PC-9 (cell line): ENCODE results near the gene ENPP6. TPM values are rescaled to one million over a fixed set of nuclear protein-coding genes. Genes with fewer than 3 reads are reported as not detected.

Experiments
- BruUV-seq: library from RNA; stranded (reverse); fragments of 400-500 nt; replicated peaks from 2 replicates; lab custom pipeline; 2021; lab: Mats Ljungman, UMichigan
- CTCF ChIA-PET: fragments of 300-600 bp; sonication (Branson Sonifier 250); formaldehyde crosslinking; loops from one replicate; lab custom pipeline; 2022; ENCODE audit warnings: antibody characterized with exemption; lab: Charles Lee
- POLR2A ChIA-PET: fragments of 300-600 bp; sonication (Branson Sonifier 250); formaldehyde crosslinking; loops from one replicate; lab custom pipeline; 2022; ENCODE audit warnings: antibody characterized with exemption; ENCODE audit not compliant: unreplicated experiment; lab: Charles Lee
- DNase-seq, 2 experiments: peaks; one replicate each; pipeline versions ENCODE4 v3.0.0 to v3.0.0-alpha.2; 2015 to 2022; ENCODE audit warnings: mixed read lengths in 1 of 2
- H2AFZ ChIP-seq: fragments of 200-600 bp; sonication (generic); 2 replicates; pipeline ENCODE4 v1.8.1; 2017; ENCODE audit warnings: antibody characterized with exemption
- H3F3A ChIP-seq: fragments of 200-600 bp; sonication (generic); 2 replicates; pipeline ENCODE4 v1.8.1; 2017; ENCODE audit warnings: antibody characterized with exemption, mild to moderate bottlenecking, low read depth; ENCODE audit not compliant: insufficient read depth
- H3K27ac ChIP-seq: fragments of 200-600 bp; sonication (generic); 2 replicates; pipeline ENCODE4 v1.6.1; 2016; ENCODE audit warnings: mixed run types
- H3K27me3 ChIP-seq: fragments of 200-600 bp; sonication (generic); 2 replicates; pipeline ENCODE4 v1.6.1; 2016; ENCODE audit warnings: low read depth, mixed run types; ENCODE audit not compliant: insufficient read depth
- H3K36me3 ChIP-seq: fragments of 200-600 bp; sonication (generic); 2 replicates; pipeline ENCODE4 v1.6.1; 2016; ENCODE audit warnings: low read depth, mixed run types
- H3K4me1 ChIP-seq: fragments of 200-600 bp; sonication (generic); replicated peaks from 2 replicates; pipeline ENCODE4 v1.6.1; 2016; ENCODE audit warnings: mixed run types; ENCODE audit not compliant: insufficient read depth
- H3K4me2 ChIP-seq: fragments of 200-600 bp; sonication (generic); 2 replicates; pipeline ENCODE4 v1.6.1; 2017; ENCODE audit warnings: mixed run types
- H3K4me3 ChIP-seq: fragments of 200-600 bp; sonication (generic); 2 replicates; pipeline ENCODE4 v1.6.1; 2016; ENCODE audit warnings: mixed run types
- H3K79me2 ChIP-seq: fragments of 200-600 bp; sonication (generic); 2 replicates; pipeline ENCODE4 v1.6.1; 2017; ENCODE audit warnings: low read depth, mixed run types
- H3K9me2 ChIP-seq: fragments of 200-600 bp; sonication (generic); 2 replicates; pipeline ENCODE4 v1.8.1; 2017; ENCODE audit warnings: mild to moderate bottlenecking; ENCODE audit not compliant: insufficient read depth
- H3K9me3 ChIP-seq: fragments of 200-600 bp; sonication (generic); 2 replicates; pipeline ENCODE4 v1.8.1; 2016; ENCODE audit warnings: low read depth; ENCODE audit not compliant: insufficient read depth
- H4K20me1 ChIP-seq: fragments of 200-600 bp; sonication (generic); 2 replicates; pipeline ENCODE4 v1.8.1; 2017; ENCODE audit not compliant: insufficient read depth
- EZH2 ChIP-seq: fragments of 200-600 bp; sonication (generic); IDR thresholded peaks from 2 replicates; pipeline ENCODE4 v1.8.0; 2017; ENCODE audit warnings: antibody characterized with exemption, low read depth
- intact Hi-C: fragments of 100-400 bp; cut with micrococcal nuclease; formaldehyde crosslinking; loops from one replicate; pipeline ENCODE4 v1.10.0; 2022; ENCODE audit not compliant: unreplicated experiment
- total RNA-seq: library from RNA; stranded (reverse); gene quantifications from 2 replicates; pipeline ENCODE4 v1.2.3, GENCODE V29; 2021
- TF ChIP-seq, protein P1 (sequence below): fragments of 200-600 bp; sonication (generic); conservative IDR thresholded peaks from 2 replicates; pipeline ENCODE4 v1.6.1; 2017; ENCODE audit warnings: mixed run types, antibody characterized with exemption, mild to moderate bottlenecking, moderate library complexity

Gene ENPP6
- total RNA-seq, 1 experiment from 2014 or later: not detected

DNA sequence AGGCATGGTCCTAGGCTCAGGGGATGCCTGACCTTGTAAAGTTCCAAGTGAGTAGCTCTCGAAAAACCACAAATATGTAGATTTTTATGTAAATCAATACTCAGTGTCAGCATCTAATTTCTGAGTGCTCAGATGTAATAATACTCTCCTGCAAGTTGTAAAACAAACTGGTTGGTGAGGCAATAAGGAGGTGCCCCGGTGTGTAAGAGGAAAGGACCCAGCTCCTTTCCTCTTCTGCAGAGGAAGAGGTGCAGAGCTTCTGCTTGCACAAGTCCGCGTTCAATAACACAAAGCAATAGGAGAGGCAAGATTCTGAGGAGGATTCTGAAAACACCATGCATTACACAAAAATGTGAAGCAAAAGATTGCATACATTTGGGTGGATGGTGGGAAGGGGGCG is 43.6 kb upstream of the ENPP6 start:
- intact Hi-C loops: loop anchor here (5.0 to 10.0 kb wide), 4 partner anchors 434 to 874 kb away; no protein-coding TSS in a partner anchor
- Histone ChIP-seq H3K9me2 (no peaks in the 10 kb centered on the region), H3K79me2 (no peaks in the 10 kb centered on the region), H3K27ac (no peak overlapping the region), H3F3A (peaks cover 14% of the 10 kb centered on the region), H3K9me3 (no peaks in the 10 kb centered on the region), H4K20me1 (no peaks in the 10 kb centered on the region), H2AFZ (no peak overlapping the region), H3K4me1 (peaks cover 8% of the 10 kb centered on the region), H3K27me3 (no peaks in the 10 kb centered on the region), H3K4me2 (no peak overlapping the region), H3K36me3 (no peaks in the 10 kb centered on the region), H3K4me3 (no peak overlapping the region)
- DNase-seq: no peak
- TF ChIP-seq EZH2: no peak
- TF ChIP-seq, protein P1, sequence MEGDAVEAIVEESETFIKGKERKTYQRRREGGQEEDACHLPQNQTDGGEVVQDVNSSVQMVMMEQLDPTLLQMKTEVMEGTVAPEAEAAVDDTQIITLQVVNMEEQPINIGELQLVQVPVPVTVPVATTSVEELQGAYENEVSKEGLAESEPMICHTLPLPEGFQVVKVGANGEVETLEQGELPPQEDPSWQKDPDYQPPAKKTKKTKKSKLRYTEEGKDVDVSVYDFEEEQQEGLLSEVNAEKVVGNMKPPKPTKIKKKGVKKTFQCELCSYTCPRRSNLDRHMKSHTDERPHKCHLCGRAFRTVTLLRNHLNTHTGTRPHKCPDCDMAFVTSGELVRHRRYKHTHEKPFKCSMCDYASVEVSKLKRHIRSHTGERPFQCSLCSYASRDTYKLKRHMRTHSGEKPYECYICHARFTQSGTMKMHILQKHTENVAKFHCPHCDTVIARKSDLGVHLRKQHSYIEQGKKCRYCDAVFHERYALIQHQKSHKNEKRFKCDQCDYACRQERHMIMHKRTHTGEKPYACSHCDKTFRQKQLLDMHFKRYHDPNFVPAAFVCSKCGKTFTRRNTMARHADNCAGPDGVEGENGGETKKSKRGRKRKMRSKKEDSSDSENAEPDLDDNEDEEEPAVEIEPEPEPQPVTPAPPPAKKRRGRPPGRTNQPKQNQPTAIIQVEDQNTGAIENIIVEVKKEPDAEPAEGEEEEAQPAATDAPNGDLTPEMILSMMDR: no peak
- BruUV-seq: no TSS peak
- CTCF ChIA-PET: no interaction called here
- POLR2A ChIA-PET: interaction anchor here (0.6 kb wide), 1 partner anchor 381 kb away, joined by 3 read pairs; no protein-coding TSS in a partner anchor

DNA sequence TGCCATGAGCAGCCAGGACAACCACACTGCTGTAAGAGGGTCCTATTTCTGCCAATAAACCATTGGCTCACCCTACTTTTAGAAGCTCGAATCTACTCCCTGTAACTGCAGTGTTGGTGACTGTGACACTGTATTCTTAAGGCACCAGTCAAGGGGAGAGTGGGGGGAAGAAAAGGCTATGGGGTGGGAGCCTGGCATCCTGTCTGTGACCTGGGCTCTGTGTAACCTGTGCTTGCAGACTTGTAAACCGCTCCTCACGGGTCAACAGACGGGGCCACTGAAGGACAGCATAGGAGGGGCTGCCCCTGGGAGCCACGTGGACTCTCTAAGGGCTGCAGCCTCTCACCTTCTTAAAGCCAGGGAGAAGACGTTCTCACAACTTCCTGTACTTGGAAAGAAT is 42.2 kb upstream of the ENPP6 start:
- DNase-seq: no peak
- no peak for TF ChIP-seq EZH2
- TF ChIP-seq, protein P1: no peak
- Histone ChIP-seq H3K9me3 (no peaks in the 10 kb centered on the region), H3K9me2 (no peaks in the 10 kb centered on the region), H3K79me2 (no peaks in the 10 kb centered on the region), H3K36me3 (no peaks in the 10 kb centered on the region), H3K27ac (no peak overlapping the region), H3K4me1 (no peaks in the 10 kb centered on the region; the same call in 1 of the 2 replicates), H3K4me3 (no peak overlapping the region), H3K4me2 (no peak overlapping the region), H2AFZ (no peak overlapping the region), H3F3A (peaks cover under 1% of the 10 kb centered on the region), H3K27me3 (no peaks in the 10 kb centered on the region), H4K20me1 (no peaks in the 10 kb centered on the region)
- CTCF ChIA-PET: no interaction called here
- intact Hi-C loops: loop anchor here (5.0 to 10.0 kb wide), 4 partner anchors 435 to 875 kb away; no protein-coding TSS in a partner anchor
- POLR2A ChIA-PET: no interaction called here
- BruUV-seq: no TSS peak

DNA sequence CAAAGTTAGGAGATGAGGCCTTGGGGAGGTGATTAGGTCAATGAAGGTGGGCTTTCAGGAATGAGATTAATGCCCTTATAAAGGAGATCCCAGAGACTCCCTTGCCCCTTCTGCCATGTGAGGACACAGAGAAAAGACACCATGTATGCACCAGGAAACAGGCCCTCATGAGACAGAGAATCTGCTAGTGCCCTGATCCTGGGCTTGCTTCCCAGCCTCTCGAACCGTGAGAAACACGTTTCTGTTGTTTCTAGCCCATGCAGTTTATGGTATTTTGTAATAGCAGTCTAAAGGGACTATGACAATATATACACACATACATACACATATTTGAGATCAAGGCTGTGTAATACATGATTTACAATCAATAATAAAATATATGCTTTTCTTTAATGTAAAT is 41.4 kb upstream of the ENPP6 start:
- BruUV-seq: no TSS peak
- no peak overlapping the region for H2AFZ ChIP-seq
- no peak overlapping the region for H3K4me3 ChIP-seq
- H3K27me3 ChIP-seq: no peaks in the 10 kb centered on the region
- H3K4me2 ChIP-seq: no peak overlapping the region
- H3K79me2 ChIP-seq: no peaks in the 10 kb centered on the region
- TF ChIP-seq, protein P1: no peak
- TF ChIP-seq EZH2: no peak
- H3K36me3 ChIP-seq: no peaks in the 10 kb centered on the region
- no peaks in the 10 kb centered on the region for H3K4me1 ChIP-seq
- ChIA-PET POLR2A (no interaction called here), CTCF (no interaction called here)
- DNase-seq: no peak
- H4K20me1 ChIP-seq: no peaks in the 10 kb centered on the region
- no peaks in the 10 kb centered on the region for H3K9me3 ChIP-seq
- no peaks in the 10 kb centered on the region for H3F3A ChIP-seq
- H3K27ac ChIP-seq: no peak overlapping the region
- intact Hi-C loops: no loop called here
- no peaks in the 10 kb centered on the region for H3K9me2 ChIP-seq
